H9 (cell line): Measurements from ENCODE around the gene TSC2. TPM values are rescaled to one million over a fixed set of nuclear protein-coding genes. Genes with fewer than 3 reads are reported as not detected.

Experiments
- DNase-seq: peaks from one replicate; pipeline ENCODE4 v3.0.0-alpha.2; 2017
- H2AFZ ChIP-seq: one replicate; pipeline ENCODE4 v1.6.1; 2013; ENCODE audit warnings: mild to moderate bottlenecking, low read length, control low read depth, moderate library complexity
- H2AK5ac ChIP-seq: 2 replicates; pipeline ENCODE4 v1.6.1; 2013; ENCODE audit warnings: low read length, control low read depth, mixed read lengths; ENCODE audit not compliant: insufficient read length
- H2BK120ac ChIP-seq: one replicate; pipeline ENCODE4 v1.6.1; 2013; ENCODE audit warnings: low read depth, mild to moderate bottlenecking, low read length, control low read depth, inconsistent platforms; ENCODE audit not compliant: poor library complexity, severe bottlenecking
- H2BK12ac ChIP-seq: 2 replicates; pipeline ENCODE4 v1.6.1; 2013; ENCODE audit warnings: low read length, control low read depth, mixed read lengths, low read depth; ENCODE audit not compliant: insufficient read length
- H2BK15ac ChIP-seq: 2 replicates; pipeline ENCODE4 v1.6.1; 2013; ENCODE audit warnings: low read depth, low read length, control low read depth
- H2BK20ac ChIP-seq: one replicate; pipeline ENCODE4 v1.6.1; 2013; ENCODE audit warnings: low read depth, mild to moderate bottlenecking, low read length, control low read depth, inconsistent platforms; ENCODE audit not compliant: poor library complexity, severe bottlenecking
- H2BK5ac ChIP-seq: 2 replicates; pipeline ENCODE4 v1.6.1; 2013; ENCODE audit warnings: low read length, control low read depth, mixed read lengths; ENCODE audit not compliant: insufficient read length
- H3K14ac ChIP-seq: 2 replicates; pipeline ENCODE4 v1.6.1; 2013; ENCODE audit warnings: low read length, control low read depth; ENCODE audit not compliant: insufficient read depth
- H3K18ac ChIP-seq: 2 replicates; pipeline ENCODE4 v1.6.1; 2013; ENCODE audit warnings: low read depth, mild to moderate bottlenecking, mixed read lengths, low read length, control low read depth; ENCODE audit not compliant: insufficient read length
- H3K23ac ChIP-seq: 2 replicates; pipeline ENCODE4 v1.6.1; 2013; ENCODE audit warnings: low read length, control low read depth, mixed read lengths, low read depth; ENCODE audit not compliant: insufficient read length
- H3K23me2 ChIP-seq: 2 replicates; pipeline ENCODE4 v1.6.1; 2013; ENCODE audit warnings: low read depth, mild to moderate bottlenecking, mixed read lengths, low read length, control low read depth; ENCODE audit not compliant: insufficient read length, poor library complexity, severe bottlenecking
- H3K27ac ChIP-seq: 2 replicates; pipeline ENCODE4 v1.5.1; 2013; ENCODE audit warnings: low read length, control low read depth, mixed read lengths, low read depth; ENCODE audit not compliant: insufficient read length
- H3K27me3 ChIP-seq: 2 replicates; pipeline ENCODE4 v1.6.1; 2013; ENCODE audit warnings: low read length, control low read depth, inconsistent platforms; ENCODE audit not compliant: insufficient read depth
- H3K4ac ChIP-seq: 2 replicates; pipeline ENCODE4 v1.6.1; 2013; ENCODE audit warnings: low read depth, mild to moderate bottlenecking, control low read depth, inconsistent platforms, low read length, moderate library complexity
- H3K4me1 ChIP-seq: 2 replicates; pipeline ENCODE4 v1.6.1; 2013; ENCODE audit warnings: low read length, control low read depth, inconsistent platforms; ENCODE audit not compliant: insufficient read depth
- H3K4me2 ChIP-seq: 2 replicates; pipeline ENCODE4 v1.6.1; 2013; ENCODE audit warnings: low read length, control low read depth, mixed read lengths; ENCODE audit not compliant: insufficient read length, insufficient read depth
- H3K56ac ChIP-seq: 2 replicates; pipeline ENCODE4 v1.6.1; 2013; ENCODE audit warnings: low read depth, mild to moderate bottlenecking, mixed read lengths, low read length, control low read depth; ENCODE audit not compliant: insufficient read length
- H3K79me1 ChIP-seq: 2 replicates; pipeline ENCODE4 v1.6.1; 2013; ENCODE audit warnings: low read depth, mild to moderate bottlenecking, moderate library complexity, low read length, control low read depth, inconsistent platforms; ENCODE audit not compliant: insufficient read depth, poor library complexity, severe bottlenecking
- H3K79me2 ChIP-seq: 2 replicates; pipeline ENCODE4 v1.6.1; 2013; ENCODE audit warnings: low read length, control low read depth, inconsistent platforms; ENCODE audit not compliant: insufficient read depth
- H3K9ac ChIP-seq: 2 replicates; pipeline ENCODE4 v1.6.1; 2013; ENCODE audit warnings: low read length, control low read depth, mixed read lengths; ENCODE audit not compliant: insufficient read length; ENCODE audit errors: extremely low read depth
- H3K9me3 ChIP-seq: one replicate; pipeline ENCODE4 v1.6.1; 2013; ENCODE audit warnings: low read depth, low read length, inconsistent platforms; ENCODE audit not compliant: control insufficient read depth
- H3T11ph ChIP-seq: one replicate; pipeline ENCODE4 v1.6.1; 2013; ENCODE audit warnings: mild to moderate bottlenecking, low read length, control low read depth, inconsistent platforms
- H4K20me1 ChIP-seq: one replicate; pipeline ENCODE4 v1.6.1; 2013; ENCODE audit not compliant: control insufficient read depth, insufficient read length, insufficient read depth
- H4K5ac ChIP-seq: 2 replicates; pipeline ENCODE4 v1.6.1; 2013; ENCODE audit warnings: low read depth, mild to moderate bottlenecking, mixed read lengths, low read length, control low read depth; ENCODE audit not compliant: insufficient read length
- H4K8ac ChIP-seq: replicated peaks from 2 replicates; pipeline ENCODE4 v1.6.1; 2013; ENCODE audit warnings: low read length, control low read depth, mixed read lengths, low read depth; ENCODE audit not compliant: insufficient read length
- H4K91ac ChIP-seq: 2 replicates; pipeline ENCODE4 v1.6.1; 2013; ENCODE audit warnings: low read depth, mild to moderate bottlenecking, moderate library complexity, mixed read lengths, low read length, control low read depth; ENCODE audit not compliant: insufficient read length
- H3K27ac Mint-ChIP-seq, 3 experiments: 2 replicates in 2 of 3; 3 replicates in 1 of 3; pipeline ENCODE4 v1.8.0; 2020 to 2021; ENCODE audit warnings: mixed read lengths in 3 of 3, mild to moderate bottlenecking in 1 of 3, moderate library complexity in 1 of 3
- H3K27me3 Mint-ChIP-seq: 2 replicates; pipeline ENCODE4 v1.8.0; 2021; ENCODE audit warnings: low read depth, mild to moderate bottlenecking, moderate library complexity, mixed read lengths
- H3K36me3 Mint-ChIP-seq, 3 experiments: 2 replicates in 2 of 3; 3 replicates in 1 of 3; pipeline ENCODE4 v1.8.0; 2020 to 2021; ENCODE audit warnings: low read depth in 3 of 3, mixed read lengths in 3 of 3; ENCODE audit not compliant: insufficient read depth in 1 of 3
- H3K4me1 Mint-ChIP-seq, 2 experiments: 2 replicates each; pipeline ENCODE4 v1.8.0; 2020; ENCODE audit warnings: mixed read lengths in 2 of 2
- H3K4me3 Mint-ChIP-seq, 2 experiments: 2 replicates in 1 of 2; 3 replicates in 1 of 2; pipeline ENCODE4 v1.8.0; 2020 to 2021; ENCODE audit warnings: mild to moderate bottlenecking in 2 of 2, mixed read lengths in 2 of 2, moderate library complexity in 1 of 2
- H3K9me3 Mint-ChIP-seq, 2 experiments: 2 replicates in 1 of 2; 3 replicates in 1 of 2; pipeline ENCODE4 v1.8.0; 2020; ENCODE audit warnings: mild to moderate bottlenecking in 2 of 2, mixed read lengths in 2 of 2, moderate library complexity in 1 of 2
- CTCF ChIP-seq: fragments of 200-600 bp; sonication (generic); conservative IDR thresholded peaks from 3 replicates; pipeline ENCODE4 v1.8.0; 2021; ENCODE audit warnings: antibody characterized with exemption, mild to moderate bottlenecking
- WGBS: extraction: QIAGEN DNeasy Blood & Tissue Kit; methylation state at CpG from one replicate; pipeline ENCODE4 v1.1.7; 2013; ENCODE audit warnings: missing lambda C conversion rate, low lambda C conversion rate, mixed read lengths; ENCODE audit not compliant: insufficient read length; ENCODE audit errors: extremely low coverage; 5-methylcytosine and 5-hydroxymethylcytosine counted together
- total RNA-seq: library from RNA; stranded (reverse); gene quantifications from 2 replicates; pipeline ENCODE4 v1.2.1, GENCODE V29; 2021

TSC2 gene
- total RNA-seq, 1 experiment from 2014 or later = 122 TPM

GRCh38 chr16:2037647-2038381 lies 10.0 kb upstream of the TSC2 start:
- no peaks in the 10 kb centered on the region for H3K79me1 ChIP-seq
- H2AK5ac ChIP-seq = no peak overlapping the region
- no peak overlapping the region for H3K56ac ChIP-seq
- no peak overlapping the region for H3K23ac ChIP-seq
- Mint-ChIP-seq H3K27me3 (no peaks in the 10 kb centered on the region), H3K4me3 (no peak overlapping the region), H3K9me3 (no peaks in the 10 kb centered on the region), H3K4me1 (peaks cover 4 to 6% of the 10 kb centered on the region in 2 experiments; a peak in 3 of 4 replicates), H3K36me3 (no peaks in the 10 kb centered on the region; a peak in 3 of 7 replicates), H3K27ac (0 out of 7 replicates have a peak overlapping the region, but pooled peaks of 1 of the 3 experiments have one; percentile 70)
- H3K18ac ChIP-seq = no peak overlapping the region
- H3T11ph ChIP-seq = no peak overlapping the region
- no peak overlapping the region for H3K27ac ChIP-seq
- no peak overlapping the region for H2AFZ ChIP-seq
- H3K79me2 ChIP-seq = no peaks in the 10 kb centered on the region
- H3K9ac ChIP-seq = no peak overlapping the region
- no peaks in the 10 kb centered on the region for H3K23me2 ChIP-seq
- no peak overlapping the region for H4K5ac ChIP-seq
- no peak overlapping the region for H4K8ac ChIP-seq
- WGBS = no CpG with 5 or more reads among the region's 29 CpGs
- H4K20me1 ChIP-seq = no peaks in the 10 kb centered on the region
- no peak overlapping the region for H3K4ac ChIP-seq
- H4K91ac ChIP-seq = no peak overlapping the region
- no peaks in the 10 kb centered on the region for H3K27me3 ChIP-seq
- H3K9me3 ChIP-seq = no peaks in the 10 kb centered on the region
- H2BK15ac ChIP-seq = no peak overlapping the region
- TF ChIP-seq CTCF = no peak
- no peak for DNase-seq
- H3K4me1 ChIP-seq = no peaks in the 10 kb centered on the region
- H2BK12ac ChIP-seq = no peak overlapping the region
- H3K14ac ChIP-seq = no peak overlapping the region
- H2BK120ac ChIP-seq = no peak overlapping the region
- no peak overlapping the region for H2BK5ac ChIP-seq
- no peak overlapping the region for H3K4me2 ChIP-seq
- H2BK20ac ChIP-seq = no peak overlapping the region
